ENCODE data around the gene DENND6B.

DENND6B gene

DNA sequence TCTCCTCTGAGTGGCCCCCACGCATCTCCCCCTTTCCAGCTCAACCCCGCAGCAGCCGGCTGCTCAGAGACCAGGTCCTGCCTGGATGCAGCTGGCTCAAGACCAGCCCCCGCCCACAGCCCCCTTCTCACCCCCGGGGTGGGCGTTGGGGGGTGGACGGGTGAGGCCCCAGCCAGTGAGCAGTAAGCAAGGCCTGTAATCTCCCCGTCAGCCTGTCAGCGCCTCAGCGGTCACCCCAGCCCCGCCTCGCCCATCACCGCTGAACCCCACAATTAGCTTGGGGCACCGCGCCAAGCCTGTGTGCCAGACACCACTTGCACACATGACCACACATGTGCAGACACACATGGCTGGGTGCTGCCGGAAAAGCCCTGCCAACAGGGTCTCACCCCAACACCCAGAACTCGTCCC, 25.2 kb downstream of the DENND6B start:
- DNase-seq = no peak

DNA sequence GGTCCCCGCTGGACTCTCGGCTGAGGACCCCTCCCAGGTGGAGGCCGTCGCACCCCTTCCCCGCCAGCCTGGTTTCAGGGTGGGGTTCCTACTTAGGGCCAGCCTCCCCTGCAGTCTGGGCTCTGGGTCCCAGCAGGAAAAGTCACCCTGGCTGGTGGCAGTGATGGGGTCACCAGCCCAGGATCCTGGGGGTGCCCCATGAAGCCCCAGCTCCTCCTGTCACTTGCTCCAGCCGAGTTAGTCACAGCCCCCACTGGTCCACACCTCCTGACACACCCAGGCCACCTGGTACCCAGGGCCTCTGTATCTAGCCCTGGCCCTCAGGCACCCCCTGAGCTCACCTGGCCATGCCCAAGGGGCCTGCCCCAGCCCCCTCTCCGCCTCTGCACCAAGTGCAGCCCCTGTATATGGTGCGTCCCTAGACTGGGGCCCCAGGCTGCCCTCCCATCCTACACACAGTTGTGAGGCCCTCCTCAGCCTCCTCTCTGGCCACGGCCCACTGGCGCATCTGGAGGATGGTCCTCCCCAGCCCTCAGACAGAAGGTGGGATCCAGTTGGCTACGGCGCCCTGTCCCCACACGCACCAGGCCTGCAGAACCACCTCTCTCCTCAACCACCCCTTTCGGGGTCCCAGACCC, 26.1 kb downstream of the DENND6B start:
- DNase-seq = no peak

DNA sequence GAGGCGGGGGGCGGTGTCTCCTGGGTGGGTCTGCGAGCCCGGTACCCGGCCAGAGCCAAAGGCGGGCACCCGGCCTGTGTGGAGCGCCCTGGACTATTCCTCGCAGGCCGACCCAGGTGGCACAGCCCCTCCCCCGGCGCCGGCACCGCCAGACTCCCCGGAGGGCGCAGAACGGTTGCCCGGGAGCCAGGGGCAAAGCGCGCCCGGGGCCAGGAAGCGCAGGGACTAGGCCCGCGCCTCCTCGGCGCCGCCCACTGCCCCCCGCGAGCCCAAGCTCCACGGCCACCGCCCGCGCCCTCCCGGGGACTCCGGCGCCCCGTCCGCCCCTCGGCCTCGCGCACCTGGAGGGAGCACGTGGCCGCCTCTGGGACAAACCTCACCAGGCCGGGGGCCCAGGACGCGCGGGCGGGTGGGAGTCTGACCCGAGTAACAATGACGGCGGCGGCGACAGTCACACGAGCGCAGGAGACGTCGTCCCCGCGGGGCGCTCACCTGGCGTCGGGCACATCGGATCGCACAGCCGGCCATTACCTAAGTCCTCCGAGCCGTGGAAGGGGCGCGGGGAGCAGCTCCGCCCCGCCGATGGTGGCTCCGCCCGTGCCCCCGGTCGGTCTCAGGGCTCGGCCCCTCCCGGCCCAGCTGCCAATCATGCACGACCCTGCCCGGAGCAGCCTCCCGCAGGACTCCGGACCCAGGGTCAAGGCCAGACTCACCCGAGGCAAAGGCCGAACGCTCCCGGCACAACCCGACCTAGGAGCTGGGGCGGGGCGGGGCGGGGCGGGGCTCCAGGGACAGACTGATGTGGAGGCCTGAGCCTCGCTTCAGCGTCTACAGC, 26.8 kb downstream of the DENND6B start:
- DNase-seq = no peak

DNA sequence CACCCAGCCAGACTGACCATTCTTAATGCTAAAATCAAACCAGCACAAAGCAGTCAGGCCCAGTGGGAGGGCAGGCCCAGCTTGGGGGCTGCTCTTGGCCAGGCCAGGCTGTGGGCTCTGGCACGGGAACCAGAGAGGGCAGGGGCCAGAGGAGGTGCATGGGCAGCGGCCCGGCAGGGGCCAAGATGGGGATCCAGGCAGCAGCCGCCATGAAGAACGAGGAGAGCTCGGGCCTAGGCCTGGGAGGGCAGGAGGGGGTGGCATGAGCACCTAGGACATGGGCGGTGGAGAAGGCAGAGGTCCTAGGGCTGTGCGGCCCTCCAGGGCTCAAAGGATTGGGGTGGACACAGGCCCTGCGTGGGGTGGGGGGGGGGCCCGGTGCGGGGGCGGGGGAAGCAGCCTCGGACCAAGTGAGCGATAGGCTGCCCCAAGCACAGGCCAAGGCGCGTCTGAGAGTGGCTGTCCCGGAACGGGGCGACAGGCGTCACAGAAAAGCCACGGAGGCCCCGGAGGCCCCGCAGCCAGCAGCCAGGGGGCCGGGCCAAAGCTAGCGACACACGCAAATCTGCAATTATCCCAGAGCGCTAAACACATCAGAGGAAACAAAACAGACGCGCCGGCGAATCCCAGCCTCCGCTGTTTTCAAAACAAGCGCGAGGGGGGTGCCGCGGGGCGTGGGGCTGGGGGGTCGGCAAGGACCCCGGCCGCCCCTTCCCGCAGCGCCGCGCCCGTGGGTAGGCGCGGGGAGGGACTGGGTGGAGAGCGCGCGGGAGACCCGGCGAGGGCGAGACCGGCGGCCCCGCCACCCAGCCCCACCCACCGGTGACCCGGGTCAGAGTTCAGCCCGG, 27.7 kb downstream of the DENND6B start:
- DNase-seq = no peak

DNA sequence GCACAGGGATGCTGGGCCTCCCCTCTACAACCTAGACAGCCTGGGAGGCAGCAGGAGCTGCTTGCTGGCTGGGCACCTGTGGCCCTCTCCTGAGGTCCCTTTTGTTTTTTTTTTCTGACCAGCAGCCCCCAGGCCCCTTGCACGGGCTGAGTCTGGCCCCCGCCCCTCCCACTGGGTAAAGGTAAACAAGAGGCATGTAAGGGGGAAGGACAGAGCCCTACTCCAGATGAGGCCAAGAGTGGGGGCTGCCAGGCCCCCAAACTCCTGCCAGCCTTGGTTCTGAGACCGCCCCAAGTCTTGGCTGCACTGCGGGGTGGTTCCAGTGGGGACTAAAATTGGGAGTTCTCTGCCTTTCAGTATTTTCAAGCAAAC, 28.6 kb downstream of the DENND6B start:
- DNase-seq = no peak

DNA sequence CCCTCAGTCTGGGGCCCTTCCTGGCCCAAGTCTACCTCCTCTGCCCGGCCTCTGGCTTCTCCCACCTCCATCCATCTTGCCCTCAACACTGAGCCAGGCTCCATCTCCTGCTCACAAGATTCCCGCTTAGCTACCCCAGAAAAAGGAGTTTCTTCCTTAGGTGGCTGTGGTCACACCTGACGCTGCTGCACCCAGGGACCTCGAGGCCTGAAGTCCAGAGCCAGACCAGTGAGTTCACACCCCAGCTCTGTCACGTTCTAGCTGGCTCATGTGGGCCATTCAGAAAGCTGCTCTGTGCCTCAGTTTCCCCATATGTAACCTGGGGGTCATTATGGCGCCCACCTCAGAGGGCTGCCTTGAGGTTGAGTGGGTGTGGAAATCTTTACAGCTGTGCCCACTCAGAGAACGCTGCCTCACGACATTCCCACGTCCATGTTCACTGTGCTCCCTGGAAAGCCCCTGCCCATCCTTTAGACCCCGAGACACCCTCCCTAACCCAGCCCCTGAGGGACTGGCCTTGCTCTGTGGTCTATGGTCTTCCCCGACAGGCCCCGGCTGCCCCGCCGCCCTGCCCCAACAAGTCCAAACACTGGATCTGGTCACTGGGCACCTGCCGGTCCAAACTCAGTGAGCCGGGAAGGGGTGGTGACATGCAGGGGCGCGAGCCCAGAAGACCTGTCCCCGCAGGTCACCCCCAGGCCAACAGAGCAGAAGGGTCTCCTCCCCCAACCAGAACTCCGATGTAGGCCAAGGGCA, 29.1 kb downstream of the DENND6B start:
- no peak for DNase-seq

DNA sequence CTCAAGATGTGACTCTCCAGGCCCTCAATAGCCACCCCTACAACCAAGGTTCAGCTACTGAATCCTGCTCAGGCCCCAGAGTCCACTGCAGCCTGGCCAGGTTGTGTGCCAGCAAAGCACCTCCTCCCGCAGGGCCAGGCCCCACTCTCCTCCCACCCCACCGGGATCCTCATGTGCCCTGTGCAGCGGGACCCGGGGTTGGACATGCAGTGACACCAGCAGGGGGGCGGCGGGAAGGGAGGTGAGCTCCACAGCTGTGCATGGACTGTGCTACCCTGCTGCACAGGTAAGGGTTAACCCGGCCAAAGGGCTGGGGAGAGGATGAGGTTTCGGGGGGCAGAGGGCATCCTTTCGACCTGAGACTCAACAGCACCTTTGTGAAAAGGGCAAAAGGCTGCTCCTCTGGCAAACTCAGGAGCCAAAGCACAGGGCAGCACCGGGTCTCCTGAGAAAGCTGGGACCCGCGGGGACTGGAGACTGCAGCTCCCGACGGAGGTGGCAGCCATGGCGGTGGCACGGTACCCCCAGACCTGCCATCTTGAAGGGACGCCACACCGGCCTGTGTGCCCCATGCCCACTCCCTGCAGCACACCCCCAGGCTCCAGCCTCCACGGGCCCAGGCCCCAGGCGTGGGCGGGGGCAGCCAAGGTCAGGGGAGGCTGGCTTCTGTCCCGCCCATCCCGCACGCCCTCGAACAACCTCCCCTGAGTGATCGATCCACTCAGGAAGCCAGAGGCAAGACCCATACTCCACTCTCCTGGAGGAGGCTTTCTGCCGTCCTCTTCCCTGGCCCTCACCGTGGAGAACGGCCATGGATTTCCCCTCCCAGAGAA, 29.9 kb downstream of the DENND6B start:
- no peak for DNase-seq

DNA sequence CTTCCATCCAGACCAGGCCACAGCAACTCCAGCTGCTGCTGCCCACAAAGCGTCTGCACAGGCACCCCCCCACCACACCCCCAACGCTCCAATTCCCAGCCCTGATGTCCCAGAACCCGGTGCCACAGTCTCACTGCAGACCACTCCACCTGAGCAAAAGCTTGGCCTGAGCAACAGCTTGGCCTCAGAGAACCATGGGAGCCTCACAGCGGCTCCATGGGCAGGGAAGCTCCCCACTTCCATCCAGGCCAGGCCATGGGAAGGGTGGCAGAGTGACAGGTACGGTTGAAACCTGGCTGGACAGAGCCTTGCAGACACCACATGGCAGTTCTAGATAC, 32.5 kb downstream of the DENND6B start:
- no peak for DNase-seq

DNA sequence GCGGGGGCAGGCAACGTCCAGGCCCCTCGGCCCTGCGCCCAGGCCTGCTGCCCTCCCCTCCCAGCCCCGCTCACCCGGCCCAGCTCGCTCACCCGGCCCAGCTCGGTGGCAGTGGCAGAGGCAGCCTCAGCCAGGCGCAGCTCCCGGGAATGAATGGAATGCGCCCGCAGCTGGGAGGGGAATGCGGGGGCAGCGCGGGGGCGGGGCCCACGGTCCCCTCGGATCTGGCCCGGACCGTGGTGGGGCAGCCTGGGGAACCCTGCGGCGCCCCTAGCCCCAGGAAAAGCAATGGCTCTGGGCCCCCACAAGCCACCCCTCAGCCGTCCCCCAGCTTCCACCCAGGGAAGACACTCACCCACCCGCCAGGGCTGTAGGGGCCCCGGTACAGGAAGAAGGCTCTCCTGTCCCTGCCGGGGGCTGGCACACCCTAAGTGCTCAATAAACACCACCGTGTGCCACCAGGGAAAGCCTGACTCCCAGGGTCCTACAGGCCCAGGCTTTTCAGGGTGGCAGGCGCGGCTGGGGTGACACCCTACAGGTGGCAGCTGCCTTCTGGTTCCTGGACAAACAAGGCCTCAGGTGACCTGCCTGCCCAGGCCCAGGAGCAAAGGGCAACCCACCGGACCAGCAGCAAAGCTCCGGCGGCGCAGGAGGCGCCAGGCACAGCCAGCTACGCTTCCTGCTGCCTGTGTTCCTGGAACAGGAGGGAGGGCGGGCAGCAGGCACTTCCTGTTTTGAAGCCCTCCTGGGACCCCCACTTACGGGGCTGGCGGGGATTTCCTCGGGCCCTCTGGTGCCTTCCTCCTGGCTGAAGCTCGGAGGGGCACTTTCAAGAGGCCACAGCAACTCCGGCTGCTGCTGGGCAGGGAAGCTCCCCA, 33.1 kb downstream of the DENND6B start:
- DNase-seq = no peak

DNA sequence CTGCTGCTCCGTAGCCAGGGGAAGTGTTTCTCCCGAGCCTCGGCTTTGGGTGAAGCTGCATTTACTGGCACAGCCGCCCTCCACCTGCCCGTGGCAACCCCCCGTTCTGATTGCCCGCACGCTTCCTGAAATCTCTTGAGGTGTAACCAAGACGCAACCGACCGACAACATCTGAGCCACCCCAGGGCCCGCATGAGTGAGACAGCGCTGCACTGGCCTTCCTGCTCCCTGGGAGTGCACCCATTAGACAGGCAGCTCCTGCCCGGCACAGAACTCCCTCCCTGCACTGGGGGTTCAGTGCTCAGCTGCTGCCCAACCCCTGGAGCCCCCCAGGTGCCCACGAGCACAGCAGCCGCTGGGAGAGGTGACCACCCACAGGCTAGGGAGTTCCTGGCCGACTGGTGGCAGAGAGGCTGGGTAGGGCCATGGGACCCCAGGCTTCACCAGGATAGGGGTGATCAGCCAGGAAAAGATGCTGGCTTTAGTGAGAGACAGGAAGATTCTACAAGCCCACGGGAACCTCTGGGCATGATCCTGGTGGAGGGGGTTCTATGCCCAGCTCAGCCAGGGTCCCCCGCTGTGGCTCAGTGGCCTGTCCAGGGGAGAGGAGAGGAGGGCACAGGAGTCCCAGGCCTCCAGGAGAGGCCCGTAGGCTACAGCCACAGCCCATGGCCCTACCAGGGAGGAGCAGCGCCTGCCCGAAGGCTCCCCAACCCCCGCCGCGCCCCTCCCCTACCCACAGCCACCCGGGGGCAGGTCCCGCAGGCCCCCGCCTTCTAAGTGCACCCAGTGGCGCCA, 34.0 kb downstream of the DENND6B start:
- DNase-seq = no peak

DNA sequence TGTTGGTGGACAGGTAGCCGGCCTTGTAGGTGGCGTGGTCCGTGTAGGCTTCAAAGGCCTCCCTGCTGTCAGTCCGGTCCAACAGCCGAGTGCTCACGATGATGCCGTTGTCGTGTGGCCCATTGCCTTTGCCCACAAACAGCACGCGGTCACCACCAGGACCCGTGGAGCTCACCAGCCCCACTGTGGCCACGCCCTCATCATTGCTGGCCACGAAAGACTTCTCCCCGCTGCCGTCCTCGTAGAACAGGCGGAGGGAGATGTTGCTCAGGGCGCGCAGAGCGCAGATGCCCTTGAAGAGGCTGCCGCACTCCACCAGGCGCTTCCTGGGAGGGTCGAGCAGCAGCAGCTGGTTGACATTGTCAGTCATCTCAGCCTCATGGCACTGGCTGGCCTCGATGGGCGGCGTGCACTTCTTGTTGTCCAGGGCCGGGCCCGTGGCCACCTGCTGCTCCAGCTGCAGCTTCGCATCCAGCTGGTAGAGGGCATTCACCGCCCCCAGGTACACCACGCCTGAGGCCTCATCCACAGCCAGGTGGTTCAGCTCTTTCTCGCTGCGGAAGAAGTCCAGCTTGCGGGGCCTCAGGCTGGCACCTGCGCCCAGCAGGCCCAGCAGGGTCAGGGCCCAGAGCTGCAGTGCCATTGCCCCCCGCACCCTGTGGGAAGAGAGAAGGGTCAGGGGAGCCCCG, 36.7 kb downstream of the DENND6B start:
- DNase-seq = no peak

DNA sequence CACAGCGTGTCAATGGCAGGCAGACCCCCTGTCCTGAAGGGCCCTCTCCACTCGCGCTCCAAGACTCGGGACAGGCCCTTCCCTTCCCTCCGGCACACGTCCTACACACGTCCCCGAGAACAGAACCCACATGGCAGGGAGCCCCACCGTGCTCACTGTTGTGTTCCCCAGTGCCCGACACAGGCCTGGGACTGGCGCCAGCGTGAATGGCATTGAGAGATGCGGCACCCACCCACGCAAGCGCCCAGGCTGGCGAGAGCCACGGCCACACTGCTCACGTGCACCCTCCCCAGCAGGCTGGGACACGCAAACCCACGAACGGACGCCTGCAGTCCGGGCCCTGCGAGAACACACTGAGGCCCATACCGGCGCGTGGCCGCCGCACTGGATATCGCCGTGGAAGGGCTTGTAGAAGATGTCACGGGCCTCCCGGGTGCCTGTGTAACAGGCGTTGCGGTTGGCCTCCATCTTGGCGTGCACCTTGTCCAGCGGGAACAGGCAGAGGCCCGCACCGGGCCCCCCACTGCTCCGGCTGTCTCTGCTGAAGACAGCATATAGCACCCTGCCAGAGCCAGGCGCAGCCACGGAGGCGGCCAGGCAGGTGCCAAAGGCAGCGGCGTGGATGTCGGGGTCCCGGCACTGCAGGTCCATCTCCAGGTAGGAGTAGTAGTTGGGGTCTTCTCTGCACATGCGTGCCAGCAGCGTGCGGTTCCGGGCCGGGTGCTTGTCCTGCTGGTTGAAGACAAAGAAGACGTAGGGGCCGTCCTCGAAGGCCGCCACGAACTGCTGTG, 37.5 kb downstream of the DENND6B start:
- DNase-seq = no peak

DNA sequence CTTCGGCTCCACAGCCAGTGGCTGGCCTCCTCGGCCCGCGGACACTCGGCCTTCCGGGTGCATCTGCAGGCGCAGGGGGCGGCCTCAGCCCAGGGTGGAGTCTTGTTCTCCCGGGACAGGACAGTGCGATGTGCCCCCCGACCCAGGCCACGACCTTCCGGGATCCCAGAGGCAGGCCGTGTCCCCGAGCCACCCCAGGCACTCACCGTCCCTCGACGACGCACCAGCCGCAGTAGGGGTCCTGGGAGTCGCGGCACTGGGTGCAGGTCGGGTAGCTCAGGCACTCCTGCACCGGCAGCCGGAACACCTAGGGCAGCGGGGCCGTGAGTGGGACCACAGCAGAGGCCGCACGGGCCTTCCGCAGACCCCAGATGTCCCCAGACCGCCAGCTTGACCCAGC, 39.1 kb downstream of the DENND6B start:
- no peak for DNase-seq

DNA sequence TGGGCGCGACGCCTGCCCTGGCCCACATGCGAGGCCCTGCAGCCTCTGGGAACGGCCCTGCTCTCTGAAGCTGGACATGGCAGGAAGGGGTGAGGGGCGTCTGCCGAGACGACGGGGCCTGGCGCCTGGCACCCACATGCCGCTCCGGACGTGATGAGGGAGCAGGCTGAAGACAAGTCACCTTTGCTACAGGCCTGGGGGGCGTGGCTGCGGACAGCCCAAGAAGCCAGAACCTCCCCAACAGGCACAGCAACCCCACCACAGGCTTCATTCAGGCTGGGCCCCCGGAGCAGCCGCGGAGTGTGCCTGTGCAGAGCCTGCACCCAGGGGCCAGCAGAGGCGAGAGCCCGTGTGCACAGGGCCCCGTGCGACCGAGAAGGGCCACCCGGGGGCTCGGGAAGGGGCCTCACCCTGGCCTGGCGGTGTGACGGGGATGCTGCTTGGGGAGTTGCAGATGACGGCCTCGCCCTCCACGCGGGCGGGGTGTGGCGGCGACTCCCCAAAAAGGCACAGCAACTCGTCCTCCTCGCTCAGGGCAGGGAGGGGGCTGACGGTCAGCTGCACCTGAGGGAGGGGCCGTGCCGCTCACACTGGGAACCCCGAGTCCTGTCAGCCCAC, 40.0 kb downstream of the DENND6B start:
- DNase-seq = no peak

DNA sequence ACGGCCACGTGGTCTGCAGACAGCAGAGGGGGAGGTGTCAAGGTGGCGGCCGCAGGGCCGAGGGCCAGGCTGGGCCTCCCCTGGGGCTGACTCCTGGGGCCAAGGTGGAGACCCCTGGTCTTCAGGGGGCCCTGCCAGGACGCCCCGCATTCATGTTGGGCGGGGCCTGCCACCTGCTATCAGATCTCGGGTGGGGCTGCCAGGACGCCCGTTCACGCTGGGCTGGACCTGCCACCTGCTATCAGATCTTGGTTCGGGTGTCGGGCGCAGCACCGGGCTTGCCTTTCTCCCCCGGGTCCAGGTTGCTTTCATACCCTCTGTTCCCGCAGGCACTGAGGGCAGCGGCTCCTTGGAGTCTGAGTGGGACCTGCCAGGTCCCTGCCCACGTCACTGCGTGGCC, 40.5 kb downstream of the DENND6B start:
- DNase-seq = no peak

DNA sequence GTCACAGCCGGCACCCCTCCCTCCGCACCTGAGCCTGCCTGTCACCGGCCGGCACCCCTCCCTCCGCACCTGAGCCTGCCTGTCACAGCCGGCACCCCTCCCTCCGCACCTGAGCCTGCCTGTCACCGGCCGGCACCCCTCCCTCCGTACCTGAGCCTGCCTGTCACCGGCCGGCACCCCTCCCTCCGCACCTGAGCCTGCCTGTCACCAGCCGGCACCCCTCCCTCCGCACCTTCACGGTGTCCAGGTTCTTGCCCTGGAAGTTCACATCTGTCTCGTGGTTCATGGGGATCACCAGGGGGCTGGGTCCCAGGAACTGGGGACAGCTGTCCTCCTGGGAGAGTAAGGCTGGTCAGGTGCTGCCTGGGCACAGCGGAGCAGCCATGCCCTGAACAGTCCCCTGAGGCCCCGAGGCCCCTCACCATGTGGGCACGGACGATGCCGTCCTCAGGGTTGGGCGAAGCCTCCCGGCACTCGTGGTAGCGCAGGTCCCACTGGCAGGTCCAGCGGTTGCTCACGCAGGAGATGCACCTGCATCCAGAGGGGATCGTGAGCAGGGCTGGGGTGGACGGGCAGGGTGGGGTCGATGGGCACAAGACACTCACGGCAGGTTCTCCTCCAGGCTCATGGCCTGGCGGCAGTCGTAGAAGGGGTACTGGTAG, 41.1 kb downstream of the DENND6B start:
- no peak for DNase-seq

DNA sequence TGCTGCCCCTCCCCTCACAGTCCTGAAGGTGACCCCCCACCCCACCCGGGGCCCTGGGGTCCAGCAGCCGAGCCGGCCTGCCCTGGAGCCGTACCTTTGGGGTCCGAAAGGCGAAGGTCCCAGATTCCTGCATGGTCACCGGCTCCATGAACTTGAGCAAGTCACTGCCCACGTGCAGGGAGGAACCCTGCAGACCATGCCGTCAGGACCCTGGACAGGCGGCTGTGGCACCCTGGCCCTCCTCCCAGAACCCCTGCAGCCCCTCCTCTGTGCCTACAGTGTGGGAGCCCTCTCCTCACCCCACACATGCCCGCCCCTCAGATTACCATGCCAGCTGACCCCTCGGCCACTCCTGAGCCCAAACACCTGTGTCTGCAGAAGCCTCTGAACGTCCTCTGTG, 42.3 kb downstream of the DENND6B start:
- no peak for DNase-seq

DNA sequence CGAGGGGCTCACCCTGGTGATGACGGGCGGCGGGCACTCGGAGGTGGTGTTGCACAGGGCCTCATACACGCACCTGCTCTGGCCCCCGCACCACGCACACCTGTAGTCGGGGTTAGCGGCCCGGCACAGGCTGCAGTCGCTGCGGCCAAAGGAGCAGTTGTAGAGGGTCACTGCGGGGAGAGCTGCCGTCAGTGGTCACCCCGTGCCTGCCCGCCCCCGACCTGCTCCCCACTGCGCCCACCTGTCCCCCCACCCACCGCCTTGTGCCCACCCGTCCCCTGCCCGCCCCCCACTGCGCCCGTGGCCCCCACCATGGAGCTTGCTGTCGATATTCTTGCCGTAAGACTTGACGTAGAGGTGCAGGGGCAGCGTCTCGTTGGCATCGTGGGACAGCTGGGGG, 43.0 kb downstream of the DENND6B start:
- DNase-seq = no peak

Measured in SIG-M5 (cell line).